GM18498 (cell line): ENCODE data around the gene CEP170.

Source experiments
- ATAC-seq: cut with Tn5 transposase; IDR thresholded peaks from one replicate; pipeline ENCODE4 v1.9.1; 2021; ENCODE audit warnings: mild to moderate bottlenecking, moderate library complexity; ENCODE audit not compliant: unreplicated experiment

CEP170 gene

DNA sequence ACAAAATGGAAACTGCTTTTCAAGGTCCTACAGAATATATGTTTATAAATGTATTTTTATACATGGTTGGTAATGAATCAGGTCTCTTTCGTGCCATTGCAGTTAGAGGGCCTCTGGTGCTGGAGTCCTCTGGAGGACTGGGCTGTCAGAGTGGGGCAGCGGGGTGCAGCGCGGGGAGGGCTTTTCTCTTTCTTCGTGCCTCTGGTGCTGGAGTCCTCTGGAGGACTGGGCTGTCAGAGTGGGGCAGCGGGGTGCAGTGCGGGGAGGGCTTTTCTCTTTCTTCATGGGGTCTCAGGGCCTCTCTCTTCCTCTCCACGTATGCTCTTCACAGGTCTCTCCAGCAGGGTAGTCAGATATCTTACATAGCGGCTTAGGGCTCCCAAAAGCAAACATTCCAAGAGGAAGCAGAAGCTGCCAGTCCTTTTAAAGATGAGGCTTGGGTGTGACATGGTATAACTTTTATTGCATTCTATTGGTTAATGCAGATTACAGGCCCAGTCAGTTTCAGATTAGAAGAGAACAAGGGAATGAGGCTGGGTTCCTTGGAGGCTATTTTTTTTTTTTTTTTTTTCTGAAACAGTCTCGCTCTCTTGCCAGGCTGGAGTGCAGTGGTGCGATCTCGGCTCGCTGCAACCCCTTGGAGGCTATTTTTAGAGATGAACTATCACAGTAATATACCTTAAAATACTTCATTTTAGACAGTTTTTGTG lies 13.8 kb upstream of the CEP170 start:
- ATAC-seq, result no peak

DNA sequence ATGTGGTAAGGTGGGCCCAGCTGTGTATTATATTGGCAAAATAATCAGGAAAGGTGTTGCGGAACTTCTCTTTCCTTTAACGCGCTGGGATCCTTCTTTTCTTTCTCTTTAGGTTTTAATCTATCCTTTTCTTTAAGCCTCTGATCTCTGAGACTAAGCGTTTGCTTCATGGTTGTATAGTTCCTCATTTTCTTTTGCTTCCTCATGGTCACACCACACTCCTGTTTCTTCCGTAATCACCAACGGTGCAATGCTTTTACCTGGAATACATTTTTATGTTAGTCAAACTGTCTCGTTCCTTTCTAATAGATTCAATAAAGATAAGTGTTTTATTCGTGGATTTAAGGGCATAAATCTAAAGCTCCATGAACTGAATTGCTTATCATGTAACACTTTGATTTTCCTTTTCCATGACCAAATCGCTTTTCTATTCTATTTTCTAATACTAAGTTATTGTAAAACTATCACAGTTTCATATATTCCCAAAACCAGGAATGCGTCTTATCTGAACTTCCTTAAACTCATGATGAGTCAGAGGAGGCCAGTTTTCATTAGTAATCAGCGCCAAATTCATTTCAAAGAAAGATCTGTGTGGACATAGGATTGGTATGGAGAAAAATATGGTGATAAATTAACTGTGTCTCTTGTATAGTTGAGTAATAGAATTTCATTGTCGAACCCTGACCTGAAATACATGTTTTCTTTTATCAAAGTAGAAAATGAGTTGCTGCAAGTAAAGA lies 13.0 kb upstream of the CEP170 start:
- ATAC-seq, result no peak

DNA sequence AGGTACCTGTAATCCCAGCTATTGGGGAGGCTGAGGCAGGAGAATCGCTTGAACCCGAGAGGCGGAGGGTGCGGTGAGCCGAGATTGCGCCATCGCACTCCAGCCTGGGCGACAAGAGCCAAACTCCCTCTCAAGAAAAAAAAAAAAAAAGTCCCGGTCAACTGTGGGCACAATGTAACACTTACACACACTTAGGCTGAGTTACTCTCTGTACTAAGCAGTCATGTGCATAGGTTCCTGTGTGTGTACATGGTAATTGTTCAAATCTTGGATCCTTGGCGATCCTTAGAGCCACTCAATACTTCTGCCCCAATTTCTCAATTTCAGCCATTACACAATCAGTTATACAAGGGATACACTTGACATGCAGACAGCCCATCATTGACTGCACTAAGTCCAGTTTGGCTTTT lies 12.4 kb upstream of the CEP170 start:
- no peak for ATAC-seq

DNA sequence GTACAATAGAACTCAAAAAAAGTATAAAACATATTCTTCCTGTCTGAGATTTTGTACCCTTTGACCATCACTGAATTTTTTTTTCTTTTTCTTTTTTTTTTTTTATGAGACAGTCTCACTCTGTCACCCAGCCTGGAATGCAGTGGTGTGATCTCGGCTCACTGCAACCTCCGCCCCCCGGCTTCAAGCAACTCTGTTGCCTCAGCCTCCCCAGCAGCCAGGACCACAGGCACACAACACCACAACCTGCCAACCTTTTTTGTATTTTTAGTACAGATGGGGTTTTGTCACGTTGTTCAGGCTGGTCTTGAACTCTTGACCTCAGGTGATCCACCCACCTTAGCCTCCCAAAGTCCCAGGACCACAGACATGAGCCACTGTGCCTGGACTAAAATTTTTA lies 11.2 kb upstream of the CEP170 start:
- no peak for ATAC-seq

DNA sequence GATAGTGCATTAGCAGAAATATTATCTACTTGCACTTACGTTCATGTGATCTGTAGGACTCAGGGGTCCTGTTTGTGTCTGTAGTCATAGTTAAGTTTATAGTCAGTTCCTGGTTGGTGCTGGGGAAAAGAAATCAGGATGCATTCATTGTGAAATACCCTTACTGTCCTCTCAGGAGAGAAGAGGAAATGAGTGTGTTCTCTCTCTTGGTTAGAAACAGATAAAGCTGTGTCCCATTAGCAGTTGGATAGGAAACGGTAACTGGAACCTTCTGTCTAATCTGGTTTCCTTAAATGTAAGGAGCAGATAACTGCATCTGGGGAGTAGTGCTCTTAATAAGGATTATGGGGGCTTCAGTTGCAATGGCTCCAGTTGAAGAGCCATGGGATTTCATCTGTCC lies 9.6 kb upstream of the CEP170 start:
- peak; percentile 43 for ATAC-seq

DNA sequence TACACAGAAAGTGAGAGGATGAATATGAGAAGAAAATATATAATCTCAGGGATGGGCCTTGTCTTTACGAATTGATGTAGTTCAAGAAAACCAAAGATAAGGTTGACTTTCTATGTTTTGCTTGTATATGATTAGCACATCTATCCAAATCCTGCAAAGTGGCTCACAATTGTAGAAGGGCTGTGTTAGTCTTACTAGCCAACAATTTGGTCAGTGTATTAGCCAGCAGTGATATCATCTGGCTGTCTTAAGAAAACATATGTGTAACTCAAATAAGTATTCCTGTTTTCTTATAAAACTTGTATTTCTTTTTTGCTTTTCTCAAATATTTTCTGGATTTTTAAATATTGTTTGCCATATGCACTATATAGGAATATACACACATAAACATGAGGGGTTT lies 6.3 kb upstream of the CEP170 start:
- ATAC-seq, result no peak

DNA sequence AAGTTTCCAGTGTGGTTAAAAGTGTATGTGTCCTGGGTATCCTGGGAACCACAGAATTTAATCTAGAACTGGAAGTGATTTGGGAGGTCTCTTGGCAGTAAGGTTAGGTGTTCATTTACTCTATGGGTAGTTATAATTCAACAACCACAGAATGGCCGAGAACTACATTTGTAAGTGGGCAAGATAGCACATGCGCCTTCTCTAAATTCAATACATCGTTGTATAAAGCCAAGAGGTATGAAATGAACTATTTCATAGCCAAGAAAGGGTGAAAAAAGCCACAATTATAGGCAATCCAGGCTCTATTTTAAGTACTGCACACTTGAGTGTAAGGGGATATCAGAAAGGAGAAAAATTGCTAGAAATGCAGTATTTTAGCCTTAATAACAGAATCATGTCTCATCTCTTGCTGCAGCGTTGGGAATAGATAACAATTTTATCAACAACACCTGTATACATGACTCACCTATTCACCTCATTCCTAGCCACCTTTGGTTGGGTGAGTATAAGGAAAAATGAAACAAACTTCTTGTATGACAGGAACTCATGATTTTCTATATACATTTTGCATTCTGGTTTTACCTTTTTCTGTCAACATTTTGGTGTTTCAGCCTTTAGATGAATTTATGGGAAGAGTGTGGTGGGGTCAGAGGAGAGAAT lies 5.3 kb upstream of the CEP170 start:
- no peak for ATAC-seq

DNA sequence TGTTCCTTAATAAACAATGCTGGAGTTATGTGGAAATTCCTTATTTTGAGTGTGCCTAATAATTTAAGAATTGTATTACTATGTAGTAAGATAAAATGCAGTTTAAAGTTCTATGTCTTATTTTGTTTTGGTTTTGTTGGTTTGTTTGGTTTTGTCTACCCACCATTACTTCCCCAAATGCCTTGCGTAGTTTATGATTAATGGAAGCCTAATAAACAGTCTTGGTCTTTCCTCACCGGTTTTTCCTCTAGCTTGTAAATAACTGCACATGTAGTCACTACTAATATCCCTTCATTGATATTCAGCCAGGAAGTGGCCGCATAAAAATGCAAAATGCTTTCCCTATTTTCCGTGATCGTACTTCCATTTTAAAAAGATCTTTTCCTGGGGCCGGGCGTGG lies 3.6 kb upstream of the CEP170 start:
- ATAC-seq, result no peak

DNA sequence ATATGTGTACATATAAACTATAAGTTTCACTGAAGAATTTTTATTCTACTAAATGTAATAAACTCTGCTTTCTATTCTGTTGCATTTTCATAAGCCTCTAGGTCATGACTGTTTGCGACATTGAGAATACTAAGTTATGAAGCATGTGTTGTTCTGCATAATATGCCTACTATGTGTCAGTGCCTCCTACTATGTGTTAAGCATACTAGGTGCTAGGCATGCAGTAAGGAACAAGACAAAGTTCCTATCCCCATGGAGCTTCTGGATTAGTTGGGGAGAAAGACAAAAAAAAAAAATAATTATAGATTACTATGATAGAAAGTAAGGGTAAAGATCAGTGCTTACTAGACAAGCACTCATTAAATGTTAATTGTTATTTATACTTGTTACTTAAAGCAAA lies 2.1 kb upstream of the CEP170 start:
- ATAC-seq, result no peak

DNA sequence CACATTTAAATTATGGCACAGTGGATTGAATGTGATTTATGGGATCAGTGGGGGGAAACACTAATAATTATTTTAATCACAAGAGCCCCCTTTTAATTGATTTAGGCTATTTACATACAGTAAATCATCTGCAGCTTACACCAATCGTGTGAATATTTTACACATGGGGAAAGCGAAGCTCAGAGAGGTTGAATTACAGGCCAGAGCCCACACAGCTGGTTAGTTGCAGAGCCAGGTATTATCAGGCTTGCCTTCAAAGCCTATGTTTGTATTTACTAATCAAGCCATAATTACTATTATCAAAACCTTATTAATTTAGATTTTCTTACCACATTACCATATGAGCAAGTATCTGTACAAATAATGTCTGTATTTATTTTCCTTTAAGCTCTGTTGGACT lies 1.5 kb upstream of the CEP170 start:
- ATAC-seq, result no peak

DNA sequence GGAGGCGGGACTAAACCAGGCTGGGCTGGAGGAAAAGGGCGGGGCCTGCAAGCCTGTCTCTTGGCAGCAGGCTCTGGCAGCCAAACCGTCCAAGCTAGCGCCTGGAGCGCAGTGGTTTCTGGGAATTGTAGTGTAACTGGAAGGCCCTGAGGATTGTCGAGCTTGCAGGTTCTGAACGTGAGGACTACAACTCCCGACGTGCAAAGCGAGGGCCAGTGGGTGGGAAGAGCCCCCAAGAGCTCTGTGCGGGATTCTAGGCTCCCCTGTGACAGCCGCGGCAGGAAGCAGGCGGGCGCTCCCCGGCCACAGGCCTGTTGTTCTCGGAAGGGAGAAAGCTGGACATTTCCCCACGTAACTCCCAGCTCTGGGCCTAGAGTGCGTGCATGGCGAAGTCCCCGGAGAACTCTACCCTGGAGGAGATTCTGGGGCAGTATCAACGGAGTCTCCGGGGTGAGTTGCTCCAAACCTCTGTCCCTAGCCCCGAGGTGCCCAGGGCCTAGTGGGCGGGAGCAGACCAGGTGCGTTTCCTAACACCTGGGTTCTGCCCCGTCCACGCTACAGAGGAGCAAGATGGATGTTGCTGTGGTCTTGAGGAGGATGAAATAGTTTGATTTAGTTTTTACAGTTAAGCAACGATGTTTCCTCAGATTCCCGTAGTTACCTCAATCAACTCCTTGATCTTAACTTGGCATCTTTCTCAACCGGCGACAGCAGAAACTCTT lies 871 bp upstream of the CEP170 start, which contains the start of gene SDCCAG8:
Gene SDCCAG8, plus strand, starts transcription at position 251 of the 722 bp plus-strand sequence. Its CDS starts 133 bp downstream, at position 384.
- ATAC-seq, result peak; percentile 73

DNA sequence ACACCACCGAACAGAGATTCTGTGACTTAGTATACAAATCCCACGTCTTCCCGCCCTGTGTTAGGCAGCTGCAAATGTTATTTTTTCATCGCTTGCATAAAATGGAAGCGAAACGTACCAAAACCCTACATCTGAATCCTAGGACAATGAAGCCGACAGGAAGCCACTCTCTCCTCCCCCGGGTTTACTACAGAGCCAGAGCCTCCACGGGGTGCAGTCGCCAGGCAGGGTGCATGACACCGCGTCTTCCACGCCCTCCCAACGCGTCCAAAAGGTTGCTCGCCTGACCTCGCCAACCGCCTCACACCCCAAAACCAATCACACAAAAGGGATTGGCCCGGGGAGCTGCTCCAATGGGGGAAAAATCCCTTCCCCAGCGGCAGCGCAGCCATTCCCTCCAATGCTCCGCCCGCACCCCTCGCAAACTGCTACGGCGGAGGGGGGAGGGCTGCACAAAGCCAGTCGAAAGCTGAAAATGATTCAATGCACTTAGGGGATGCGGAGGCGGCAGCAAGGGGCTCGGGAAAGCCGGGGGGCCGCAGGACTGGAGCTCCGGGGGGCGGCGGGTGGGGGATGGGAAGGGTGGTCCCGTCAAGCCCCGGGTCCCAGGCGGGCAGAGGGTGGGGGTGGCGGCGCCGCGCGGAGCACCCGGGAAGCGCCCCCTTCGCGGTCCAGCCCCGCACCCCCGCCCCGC lies 701 bp downstream of the CEP170 start:
- ATAC-seq, result peak; percentile 23

DNA sequence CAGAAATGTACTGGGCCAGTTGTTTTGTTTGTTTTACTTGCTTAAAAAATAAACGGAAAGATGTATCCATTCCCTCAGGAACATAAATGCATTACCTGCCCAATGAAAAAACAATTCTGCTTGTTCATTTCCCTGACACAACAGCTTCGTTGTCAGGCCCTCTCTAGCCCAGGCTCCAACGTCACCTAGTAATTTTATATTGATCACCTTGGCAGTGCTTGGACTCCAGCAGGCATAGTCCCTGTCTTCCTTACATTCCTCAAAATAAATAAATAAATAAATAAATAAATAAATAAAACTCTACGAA lies 1.2 kb downstream of the CEP170 start:
- no peak for ATAC-seq

DNA sequence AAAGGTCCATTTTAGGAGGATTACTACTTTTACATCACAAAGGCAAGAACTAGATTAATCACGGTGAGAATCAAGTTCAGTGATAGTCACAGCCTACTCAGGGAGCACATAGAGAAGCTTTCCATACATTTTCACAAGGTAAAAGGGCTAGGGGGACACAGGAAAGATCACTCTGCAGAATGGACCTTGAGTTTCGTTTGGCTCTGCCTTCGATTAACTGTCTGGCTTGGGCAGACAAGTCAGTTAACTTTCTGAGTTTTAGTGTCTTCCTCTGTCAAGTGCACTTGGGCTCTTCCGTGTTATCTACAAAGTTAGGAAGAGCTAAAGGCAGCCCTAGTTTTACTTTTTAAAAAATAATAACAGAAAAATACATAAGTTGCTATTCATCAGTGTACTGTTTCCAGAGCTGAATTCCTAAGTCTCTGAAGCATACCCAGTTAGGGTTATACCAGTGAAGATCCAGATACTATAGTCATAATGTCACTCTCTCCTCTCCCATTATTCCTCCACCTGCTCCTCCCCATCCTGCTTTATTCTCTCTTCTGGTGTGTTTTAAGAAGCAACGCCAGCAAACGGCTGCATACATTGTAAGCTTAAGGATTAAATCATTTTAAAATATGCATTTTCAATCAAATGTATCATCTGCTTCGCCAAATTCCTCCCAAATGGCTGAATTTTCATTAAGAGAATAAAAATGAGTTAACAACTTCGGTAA lies 1.7 kb downstream of the CEP170 start:
- ATAC-seq, result no peak

DNA sequence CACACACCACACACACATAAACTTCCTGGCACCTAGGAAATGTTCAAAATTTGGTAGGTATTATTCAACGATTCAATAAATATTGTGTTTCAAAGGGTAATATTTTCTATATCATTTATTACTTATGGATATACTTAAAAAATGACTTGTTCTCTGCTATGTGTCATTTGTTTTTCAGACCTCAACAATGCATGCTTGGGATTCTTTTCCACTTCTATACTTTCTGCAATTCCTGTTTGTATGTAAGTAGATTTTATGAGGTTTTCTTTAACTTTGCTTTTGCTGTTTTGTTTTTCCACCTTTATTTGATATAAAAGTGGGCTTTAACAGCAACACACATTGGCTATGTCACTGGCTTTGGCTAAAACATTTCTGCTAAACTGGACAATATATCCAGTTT lies 3.5 kb downstream of the CEP170 start:
- no peak for ATAC-seq

DNA sequence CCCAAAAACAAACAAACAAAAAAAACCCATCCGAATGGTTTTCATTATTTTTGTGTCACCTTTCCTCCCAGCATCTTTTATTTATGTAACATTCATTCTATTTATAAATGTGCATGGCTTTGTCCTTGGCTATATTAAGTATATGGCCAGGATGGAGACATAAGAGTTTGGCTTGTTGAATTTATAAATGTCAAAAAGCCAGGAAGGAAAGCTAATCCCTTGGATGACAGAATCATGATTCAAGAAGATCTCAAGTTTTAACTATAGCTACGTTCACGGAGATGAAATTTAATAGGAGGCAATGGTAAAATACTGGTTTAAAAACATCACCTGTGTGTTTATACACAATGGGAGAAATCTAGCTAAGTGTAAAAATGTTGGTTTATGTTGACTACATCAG lies 5.0 kb downstream of the CEP170 start:
- no peak for ATAC-seq

DNA sequence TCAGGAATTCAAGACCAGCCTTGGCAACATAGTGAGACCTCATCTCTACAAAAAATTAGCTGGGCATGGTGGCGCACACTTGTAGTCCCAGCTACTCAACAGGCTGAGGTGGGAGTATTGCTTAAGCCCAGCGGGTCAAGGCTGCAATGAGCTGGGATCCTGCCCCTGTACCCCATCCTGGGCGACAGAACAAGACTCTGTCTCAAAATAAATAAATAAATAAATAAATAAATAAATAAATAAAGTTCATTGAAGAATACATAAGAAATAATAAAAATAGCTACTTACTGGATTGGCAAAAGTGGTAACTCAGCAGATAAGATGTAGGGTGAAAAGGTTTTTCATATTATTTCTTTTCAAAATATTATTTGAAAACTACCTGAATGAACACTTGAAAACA lies 5.9 kb downstream of the CEP170 start:
- no peak for ATAC-seq

DNA sequence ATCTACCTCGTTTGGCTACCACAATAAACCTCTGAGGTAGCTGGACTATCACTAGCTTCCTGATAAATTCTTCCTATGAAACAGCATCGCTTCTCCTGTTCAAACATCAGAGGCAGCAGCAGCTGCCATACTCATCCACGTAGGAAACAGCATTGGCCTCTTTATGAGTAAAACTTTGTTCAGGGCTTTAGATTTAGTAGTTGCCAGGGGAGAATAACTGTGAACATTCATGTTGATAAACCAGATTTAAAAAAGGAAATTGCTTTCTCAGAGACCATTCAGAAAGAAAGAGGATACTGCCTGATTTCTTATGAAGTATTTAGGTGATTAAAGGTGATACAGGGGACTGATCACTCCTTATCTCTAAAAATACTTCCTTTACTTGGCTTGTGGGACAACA lies 7.2 kb downstream of the CEP170 start:
- ATAC-seq, result no peak

DNA sequence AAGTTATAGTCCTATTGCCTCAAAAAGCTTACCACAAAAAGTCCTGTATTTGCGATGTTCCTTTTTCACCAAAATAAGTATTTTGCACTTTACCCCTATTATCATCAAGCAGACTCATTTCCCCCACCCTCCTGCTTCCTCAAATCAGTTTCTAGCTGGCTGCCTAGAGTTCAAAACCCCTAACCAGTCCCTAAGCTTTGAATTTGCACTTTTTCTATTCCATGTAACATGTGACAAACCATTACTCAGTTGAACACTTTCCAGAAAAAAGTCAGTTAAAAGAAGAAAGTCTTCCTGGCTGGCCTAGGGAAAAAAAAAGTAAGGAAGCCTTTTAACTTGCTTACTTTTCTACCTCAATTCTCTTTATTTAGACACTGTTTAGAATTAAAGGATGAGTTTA lies 8.2 kb downstream of the CEP170 start:
- ATAC-seq, result no peak

DNA sequence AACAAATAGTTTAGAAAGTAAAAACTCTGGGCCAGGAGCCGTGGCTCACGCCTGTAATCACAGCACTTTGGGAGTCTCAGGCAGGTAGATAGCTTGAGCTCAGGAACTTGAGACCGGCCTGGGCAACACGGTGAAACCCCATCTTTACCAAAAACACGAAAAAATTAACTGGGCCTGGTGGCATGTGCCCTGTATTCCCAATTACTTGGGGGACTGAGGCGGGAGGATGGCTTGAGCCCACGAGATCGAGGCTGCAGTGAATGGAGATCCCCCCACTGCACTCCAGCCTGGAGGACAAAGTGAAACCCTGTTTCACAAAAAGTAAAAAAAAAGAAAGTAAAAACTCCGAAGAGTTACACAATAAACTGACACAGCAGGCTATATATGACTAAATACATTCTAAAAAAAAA lies 10.6 kb downstream of the CEP170 start:
- ATAC-seq, result no peak
